ENCODE data around the gene TNNT3. TPM values are rescaled to one million over a fixed set of nuclear protein-coding genes. Genes with fewer than 3 reads are reported as not detected.

Gene TNNT3
- polyA plus RNA-seq, 2 of the 4 experiments (the other 2 are of a cell fraction) = not detected

DNA sequence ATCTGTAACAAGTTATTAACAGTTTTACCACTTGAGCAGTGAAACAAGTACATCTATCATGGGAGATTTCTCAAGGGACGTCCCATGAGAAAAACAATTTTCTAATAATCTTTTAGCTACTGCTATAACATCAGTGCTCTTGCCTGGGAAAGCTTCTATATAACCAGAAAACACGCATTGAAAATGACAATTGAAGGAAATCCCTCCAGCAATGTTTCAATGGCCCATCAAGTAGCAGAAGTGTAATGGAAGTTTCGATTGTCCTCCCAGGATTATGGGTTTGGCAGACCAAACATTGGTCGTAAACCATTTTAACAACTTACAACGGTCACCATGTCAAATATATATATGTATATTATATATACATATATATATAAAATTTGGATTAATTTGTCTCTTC is 19.8 kb upstream of the TNNT3 start:
- DNase-seq (ENCODE audit: low read depth in 1 of 2, low spot score in 1 of 2) = no peak
- 48% methylated on average over 5 of the region's 5 CpGs for WGBS (ENCODE audit: missing lambda C conversion rate)
- no peak for ATAC-seq
- H3K27ac ChIP-seq = no peak overlapping the region
- H3K4me1 ChIP-seq = no peaks in the 10 kb centered on the region
- no peaks in the 10 kb centered on the region for H3K9me3 ChIP-seq
- no peak overlapping the region for H3K4me2 ChIP-seq
- H3K4me3 ChIP-seq = no peak overlapping the region
- POLR2A ChIA-PET = interaction anchor here (0.6 kb wide), 1 partner anchor 290 kb away, joined by 5 read pairs; no protein-coding TSS in a partner anchor
- CTCF ChIA-PET = interaction anchor here (0.8 to 5.8 kb wide), 10 partner anchors 11 to 251 kb away, joined by 3 to 33 read pairs (median 6); partner anchors contain the start of gene MRPL23
- no peak for FAIRE-seq
- TF ChIP-seq MYC (IDR thresholded peaks at IDR 0.05; ENCODE audit: borderline replicate concordance, low read length) (no peak), HEYL (CRISPR knock-in tag; IDR thresholded peaks at IDR 0.05) (no peak), HDAC2 (IDR thresholded peaks at IDR 0.05) (no peak), ZFP36 (IDR thresholded peaks at IDR 0.05; ENCODE audit: borderline replicate concordance, partially characterized antibody) (no peak), RNF2 (IDR thresholded peaks at IDR 0.05; ENCODE audit: borderline replicate concordance, low read depth) (no peak), HOXA7 (CRISPR knock-in tag; IDR thresholded peaks at IDR 0.05) (no peak), HOXB13 (CRISPR knock-in tag; IDR thresholded peaks at IDR 0.05; ENCODE audit: low read depth) (no peak), SREBF2 (IDR thresholded peaks at IDR 0.05) (no peak), FOSL2 (IDR thresholded peaks at IDR 0.05) (no peak), FOSL2 (CRISPR knock-in tag; IDR thresholded peaks at IDR 0.05) (no peak), CHD4 (IDR thresholded peaks at IDR 0.05; ENCODE audit: borderline replicate concordance) (no peak), TFCP2L1 (CRISPR knock-in tag; IDR thresholded peaks at IDR 0.05) (no peak)
- TF ChIP-seq, protein P1, sequence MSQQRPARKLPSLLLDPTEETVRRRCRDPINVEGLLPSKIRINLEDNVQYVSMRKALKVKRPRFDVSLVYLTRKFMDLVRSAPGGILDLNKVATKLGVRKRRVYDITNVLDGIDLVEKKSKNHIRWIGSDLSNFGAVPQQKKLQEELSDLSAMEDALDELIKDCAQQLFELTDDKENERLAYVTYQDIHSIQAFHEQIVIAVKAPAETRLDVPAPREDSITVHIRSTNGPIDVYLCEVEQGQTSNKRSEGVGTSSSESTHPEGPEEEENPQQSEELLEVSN (IDR thresholded peaks at IDR 0.05; ENCODE audit: borderline replicate concordance, low read depth) = no peak

DNA sequence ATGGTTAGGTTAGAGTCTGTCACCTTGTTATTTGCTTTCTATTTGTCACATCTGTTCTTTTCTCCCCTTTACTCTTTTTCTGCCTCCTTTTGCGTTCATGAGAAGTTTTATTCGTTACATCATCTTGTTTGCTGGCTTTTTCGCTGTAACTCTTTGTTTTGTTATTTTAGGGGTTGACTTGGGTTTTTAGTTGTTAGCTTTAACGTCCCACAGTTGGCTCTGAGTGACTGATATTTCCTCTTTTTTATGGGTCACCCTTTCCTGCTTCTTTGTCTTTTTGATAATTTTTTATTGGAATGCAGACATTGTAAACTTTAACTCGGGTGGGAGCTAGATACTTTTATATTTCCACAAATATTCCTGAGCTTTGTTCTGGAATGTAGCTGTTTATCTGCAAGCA is 13.3 kb upstream of the TNNT3 start:
- ATAC-seq = no peak
- CTCF ChIA-PET = interaction anchor here (0.6 to 3.1 kb wide), 15 partner anchors 11 to 359 kb away, joined by 3 to 16 read pairs (median 3); partner anchors contain the start of gene TNNI2
- Histone ChIP-seq H3K9me3 (no peaks in the 10 kb centered on the region), H3K27ac (no peak overlapping the region), H3K4me1 (0 out of 3 replicates have a peak, but pooled peaks cover 2% of the 10 kb centered on the region), H3K4me2 (no peak overlapping the region), H3K4me3 (no peak overlapping the region)
- 18% methylated on average over 5 of the region's 5 CpGs for WGBS (ENCODE audit: missing lambda C conversion rate)
- no peak for FAIRE-seq
- no peak for DNase-seq (ENCODE audit: low read depth in 1 of 2, low spot score in 1 of 2)
- no peak for TF ChIP-seq CBX2 (IDR thresholded peaks at IDR 0.05; ENCODE audit: borderline replicate concordance, low read depth)
- TF ChIP-seq RFX5 (IDR thresholded peaks at IDR 0.05) = no peak
- no peak for TF ChIP-seq ZSCAN20 (CRISPR knock-in tag; IDR thresholded peaks at IDR 0.05)
- TF ChIP-seq RARB (CRISPR knock-in tag; IDR thresholded peaks at IDR 0.05) = no peak
- TF ChIP-seq, protein P2, sequence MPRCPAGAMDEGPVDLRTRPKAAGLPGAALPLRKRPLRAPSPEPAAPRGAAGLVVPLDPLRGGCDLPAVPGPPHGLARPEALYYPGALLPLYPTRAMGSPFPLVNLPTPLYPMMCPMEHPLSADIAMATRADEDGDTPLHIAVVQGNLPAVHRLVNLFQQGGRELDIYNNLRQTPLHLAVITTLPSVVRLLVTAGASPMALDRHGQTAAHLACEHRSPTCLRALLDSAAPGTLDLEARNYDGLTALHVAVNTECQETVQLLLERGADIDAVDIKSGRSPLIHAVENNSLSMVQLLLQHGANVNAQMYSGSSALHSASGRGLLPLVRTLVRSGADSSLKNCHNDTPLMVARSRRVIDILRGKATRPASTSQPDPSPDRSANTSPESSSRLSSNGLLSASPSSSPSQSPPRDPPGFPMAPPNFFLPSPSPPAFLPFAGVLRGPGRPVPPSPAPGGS (IDR thresholded peaks at IDR 0.05) = no peak
- TF ChIP-seq BHLHE40 (IDR thresholded peaks at IDR 0.05; ENCODE audit: low read depth, low read length) = no peak
- no peak for TF ChIP-seq MAFK (IDR thresholded peaks at IDR 0.05; ENCODE audit: partially characterized antibody)
- TF ChIP-seq NR3C1 (IDR thresholded peaks at IDR 0.05) = no peak
- TF ChIP-seq SREBF2 (IDR thresholded peaks at IDR 0.05) = no peak
- TF ChIP-seq TP53 (CRISPR knock-in tag; IDR thresholded peaks at IDR 0.05) = no peak
- TF ChIP-seq CBX8 (IDR thresholded peaks at IDR 0.05) = no peak
- TF ChIP-seq HOXB13 (CRISPR knock-in tag; IDR thresholded peaks at IDR 0.05; ENCODE audit: low read depth) = no peak
- TF ChIP-seq JUN (IDR thresholded peaks at IDR 0.05) = no peak
- no peak for TF ChIP-seq JUNB (IDR thresholded peaks at IDR 0.05)
- TF ChIP-seq PHF8 (IDR thresholded peaks at IDR 0.05; ENCODE audit: borderline replicate concordance, low read depth) = no peak
- TF ChIP-seq, protein P3, sequence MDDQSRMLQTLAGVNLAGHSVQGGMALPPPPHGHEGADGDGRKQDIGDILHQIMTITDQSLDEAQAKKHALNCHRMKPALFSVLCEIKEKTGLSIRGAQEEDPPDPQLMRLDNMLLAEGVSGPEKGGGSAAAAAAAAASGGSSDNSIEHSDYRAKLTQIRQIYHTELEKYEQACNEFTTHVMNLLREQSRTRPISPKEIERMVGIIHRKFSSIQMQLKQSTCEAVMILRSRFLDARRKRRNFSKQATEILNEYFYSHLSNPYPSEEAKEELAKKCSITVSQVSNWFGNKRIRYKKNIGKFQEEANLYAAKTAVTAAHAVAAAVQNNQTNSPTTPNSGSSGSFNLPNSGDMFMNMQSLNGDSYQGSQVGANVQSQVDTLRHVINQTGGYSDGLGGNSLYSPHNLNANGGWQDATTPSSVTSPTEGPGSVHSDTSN (IDR thresholded peaks at IDR 0.05) = no peak
- no peak for TF ChIP-seq NFE2L2 (conservative IDR thresholded peaks at IDR 0.05; ENCODE audit: low read length)
- no peak for TF ChIP-seq HOXA7 (CRISPR knock-in tag; IDR thresholded peaks at IDR 0.05)
- TF ChIP-seq, protein P4, sequence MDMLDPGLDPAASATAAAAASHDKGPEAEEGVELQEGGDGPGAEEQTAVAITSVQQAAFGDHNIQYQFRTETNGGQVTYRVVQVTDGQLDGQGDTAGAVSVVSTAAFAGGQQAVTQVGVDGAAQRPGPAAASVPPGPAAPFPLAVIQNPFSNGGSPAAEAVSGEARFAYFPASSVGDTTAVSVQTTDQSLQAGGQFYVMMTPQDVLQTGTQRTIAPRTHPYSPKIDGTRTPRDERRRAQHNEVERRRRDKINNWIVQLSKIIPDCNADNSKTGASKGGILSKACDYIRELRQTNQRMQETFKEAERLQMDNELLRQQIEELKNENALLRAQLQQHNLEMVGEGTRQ (IDR thresholded peaks at IDR 0.05) = no peak
- no peak for TF ChIP-seq SMC3 (IDR thresholded peaks at IDR 0.05)
- POLR2A ChIA-PET = no interaction called here
